CD4-positive, alpha-beta T cell (primary cell): Measurements from ENCODE around the gene ECT2. TPM values are rescaled to one million over a fixed set of nuclear protein-coding genes. Genes with fewer than 3 reads are reported as not detected.

Experiments
- ATAC-seq: fragments of 200-7000 bp; cut with Tn5 transposase; one replicate; pipeline ENCODE4 v1.10.0; 2022; ENCODE audit warnings: mild to moderate bottlenecking; ENCODE audit not compliant: poor library complexity
- CTCF ChIA-PET: fragments of 350-600 bp; sonication (Branson Sonifier 250); formaldehyde crosslinking; loops from one replicate; lab custom pipeline; 2021; ENCODE audit warnings: antibody characterized with exemption, inconsistent platforms; lab: Charles Lee
- POLR2A ChIA-PET: fragments of 350-600 bp; sonication (Branson Sonifier 250); formaldehyde crosslinking; loops from one replicate; lab custom pipeline; 2021; ENCODE audit warnings: antibody characterized with exemption, inconsistent platforms; lab: Charles Lee
- DNase-seq, 14 experiments: peaks; one replicate each; pipeline ENCODE4 v3.0.0-alpha.2; 2013 to 2020; ENCODE audit warnings: mixed read lengths in 2 of 14
- H3K27ac ChIP-seq, 2 donors: one replicate each; pipeline versions ENCODE4 v1.5.1 to v1.7.0; 2013; ENCODE audit warnings: low read length in 2 of 2, low read depth in 1 of 2, mild to moderate bottlenecking in 1 of 2
- H3K27me3 ChIP-seq, 2 experiments: 1 replicate in 1 of 2; 2 replicates in 1 of 2; pipeline versions ENCODE4 v1.6.1 to v1.7.0; 2013; ENCODE audit warnings: low read length in 2 of 2, control low read depth in 1 of 2, mild to moderate bottlenecking in 1 of 2, moderate library complexity in 1 of 2; ENCODE audit not compliant: insufficient read depth in 2 of 2, control insufficient read depth in 1 of 2
- H3K36me3 ChIP-seq: one replicate; pipeline ENCODE4 v1.6.1; 2013; ENCODE audit warnings: low read length, control low read depth; ENCODE audit not compliant: insufficient read depth
- H3K4me1 ChIP-seq: one replicate; pipeline ENCODE4 v1.6.1; 2013; ENCODE audit warnings: low read length, control low read depth; ENCODE audit not compliant: insufficient read depth
- H3K4me3 ChIP-seq: one replicate; pipeline ENCODE4 v1.5.1; 2013; ENCODE audit warnings: mild to moderate bottlenecking, low read length, moderate library complexity
- H3K9me3 ChIP-seq, 2 experiments: 1 replicate in 1 of 2; 2 replicates in 1 of 2; pipeline versions ENCODE4 v1.6.1 to v1.7.0; 2013; ENCODE audit warnings: low read length in 2 of 2, mild to moderate bottlenecking in 2 of 2, control low read depth in 1 of 2, moderate library complexity in 1 of 2; ENCODE audit not compliant: control insufficient read depth in 1 of 2, insufficient read depth in 1 of 2
- H3K27ac Mint-ChIP-seq: one replicate; pipeline ENCODE4 v1.8.0; 2020; ENCODE audit warnings: mixed read lengths
- H3K27me3 Mint-ChIP-seq: one replicate; pipeline ENCODE4 v1.8.0; 2021; ENCODE audit warnings: mixed read lengths
- H3K36me3 Mint-ChIP-seq: one replicate; pipeline ENCODE4 v1.8.0; 2021; ENCODE audit warnings: low read depth, mixed read lengths
- H3K4me1 Mint-ChIP-seq: one replicate; pipeline ENCODE4 v1.8.0; 2021; ENCODE audit warnings: low read depth, mixed read lengths
- H3K4me3 Mint-ChIP-seq: one replicate; pipeline ENCODE4 v1.8.0; 2020; ENCODE audit warnings: mild to moderate bottlenecking, mixed read lengths
- H3K9me3 Mint-ChIP-seq: one replicate; pipeline ENCODE4 v1.8.0; 2020; ENCODE audit warnings: mixed read lengths
- intact Hi-C, 2 experiments: fragments of 100-400 bp; cut with DNase I in 1 of 2; cut with micrococcal nuclease in 1 of 2; formaldehyde crosslinking; loops; one replicate each; pipeline versions ENCODE4 v1.15.1 to v1.9.0; 2023 to 2025; cut with DNase I, micrococcal nuclease
- total RNA-seq, 174 experiments: library from RNA in 2 of 174; stranded (reverse) in 2 of 174; gene quantifications; one replicate each; pipeline ENCODE4 v1.2.3 and lab custom pipeline; 2021 to 2026
- TF ChIP-seq, protein P1 (sequence below): fragments of 200-600 bp; IDR thresholded peaks from one replicate; pipeline ENCODE4 v1.8.0; 2022; ENCODE audit warnings: antibody characterized with exemption, mild to moderate bottlenecking

The ECT2 gene
- total RNA-seq, 2 experiments from 2014 or later = 0.71 to 1.1 TPM

GRCh38 chr3:172815857-172816256 lies 65.3 kb downstream of the ECT2 start:
- no peak overlapping the region for H3K4me3 Mint-ChIP-seq
- DNase-seq (no peak), ATAC-seq (no peak)
- Histone ChIP-seq H3K9me3 (no peaks in the 10 kb centered on the region), H3K36me3 (no peaks in the 10 kb centered on the region), H3K4me1 (no peaks in the 10 kb centered on the region), H3K27me3 (no peaks in the 10 kb centered on the region), H3K27ac (no peak overlapping the region), H3K4me3 (no peak overlapping the region)
- H3K27me3 Mint-ChIP-seq = no peaks in the 10 kb centered on the region
- no peaks in the 10 kb centered on the region for H3K4me1 Mint-ChIP-seq
- ChIA-PET POLR2A (no interaction called here), CTCF (no interaction called here)
- H3K9me3 Mint-ChIP-seq = no peaks in the 10 kb centered on the region
- TF ChIP-seq, protein P1, sequence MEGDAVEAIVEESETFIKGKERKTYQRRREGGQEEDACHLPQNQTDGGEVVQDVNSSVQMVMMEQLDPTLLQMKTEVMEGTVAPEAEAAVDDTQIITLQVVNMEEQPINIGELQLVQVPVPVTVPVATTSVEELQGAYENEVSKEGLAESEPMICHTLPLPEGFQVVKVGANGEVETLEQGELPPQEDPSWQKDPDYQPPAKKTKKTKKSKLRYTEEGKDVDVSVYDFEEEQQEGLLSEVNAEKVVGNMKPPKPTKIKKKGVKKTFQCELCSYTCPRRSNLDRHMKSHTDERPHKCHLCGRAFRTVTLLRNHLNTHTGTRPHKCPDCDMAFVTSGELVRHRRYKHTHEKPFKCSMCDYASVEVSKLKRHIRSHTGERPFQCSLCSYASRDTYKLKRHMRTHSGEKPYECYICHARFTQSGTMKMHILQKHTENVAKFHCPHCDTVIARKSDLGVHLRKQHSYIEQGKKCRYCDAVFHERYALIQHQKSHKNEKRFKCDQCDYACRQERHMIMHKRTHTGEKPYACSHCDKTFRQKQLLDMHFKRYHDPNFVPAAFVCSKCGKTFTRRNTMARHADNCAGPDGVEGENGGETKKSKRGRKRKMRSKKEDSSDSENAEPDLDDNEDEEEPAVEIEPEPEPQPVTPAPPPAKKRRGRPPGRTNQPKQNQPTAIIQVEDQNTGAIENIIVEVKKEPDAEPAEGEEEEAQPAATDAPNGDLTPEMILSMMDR = no peak
- intact Hi-C loops = no loop called here
- H3K36me3 Mint-ChIP-seq = no peaks in the 10 kb centered on the region
- H3K27ac Mint-ChIP-seq = no peak overlapping the region

DNA sequence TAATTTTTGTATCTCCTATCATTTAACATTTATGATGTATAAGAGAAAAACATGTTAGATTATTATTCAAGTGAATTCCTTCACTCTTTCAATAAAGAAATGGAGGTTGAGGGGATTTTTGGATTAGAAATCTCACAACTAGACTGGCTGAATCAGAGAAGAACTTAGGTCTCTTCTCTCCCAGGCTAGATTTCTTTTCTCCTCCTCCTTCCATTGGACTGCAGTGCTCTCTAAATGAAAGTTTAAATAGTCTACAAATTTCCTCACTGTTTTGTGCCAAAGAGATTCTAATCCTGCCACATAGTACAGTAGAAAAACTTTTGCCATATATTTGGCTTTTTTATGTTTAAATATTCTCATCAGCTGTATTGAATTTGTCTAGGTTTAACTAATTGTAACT lies 65.8 kb downstream of the ECT2 start:
- no peak overlapping the region for H3K27ac Mint-ChIP-seq
- no peak for DNase-seq
- no peaks in the 10 kb centered on the region for H3K36me3 Mint-ChIP-seq
- H3K9me3 Mint-ChIP-seq = no peaks in the 10 kb centered on the region
- TF ChIP-seq, protein P1 = no peak
- H3K27me3 ChIP-seq = no peaks in the 10 kb centered on the region
- intact Hi-C loops = no loop called here
- H3K4me1 ChIP-seq = no peaks in the 10 kb centered on the region
- H3K4me3 ChIP-seq = no peak overlapping the region
- no peaks in the 10 kb centered on the region for H3K9me3 ChIP-seq
- ChIA-PET CTCF (no interaction called here), POLR2A (no interaction called here)
- no peak for ATAC-seq
- no peaks in the 10 kb centered on the region for H3K27me3 Mint-ChIP-seq
- no peak overlapping the region for H3K27ac ChIP-seq
- H3K4me3 Mint-ChIP-seq = no peak overlapping the region
- H3K4me1 Mint-ChIP-seq = no peaks in the 10 kb centered on the region
- H3K36me3 ChIP-seq = no peaks in the 10 kb centered on the region

DNA sequence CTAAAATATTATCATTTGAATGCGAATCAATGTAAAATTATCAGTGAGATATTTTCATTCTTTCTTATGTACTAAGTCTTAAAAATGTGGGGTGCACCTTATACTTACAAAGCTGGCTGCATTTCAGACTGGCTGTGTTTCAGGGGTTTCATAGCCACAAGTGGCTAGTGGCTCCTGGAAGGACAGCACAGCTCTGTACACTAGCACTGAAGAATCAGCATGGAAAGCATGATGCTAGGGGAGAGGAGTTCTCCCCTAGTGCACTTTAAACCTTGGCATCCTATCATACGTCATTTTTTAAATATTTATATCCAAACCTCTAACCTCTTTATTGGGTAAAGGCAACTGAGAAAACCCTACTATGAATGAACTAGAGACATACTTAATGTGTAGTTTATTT lies 66.4 kb downstream of the ECT2 start:
- H3K27me3 Mint-ChIP-seq = no peaks in the 10 kb centered on the region
- H3K27ac ChIP-seq = no peak overlapping the region
- CTCF ChIA-PET = no interaction called here
- DNase-seq = no peak
- no peaks in the 10 kb centered on the region for H3K4me1 Mint-ChIP-seq
- no peak overlapping the region for H3K4me3 Mint-ChIP-seq
- H3K36me3 Mint-ChIP-seq = no peaks in the 10 kb centered on the region
- TF ChIP-seq, protein P1 = no peak
- no peak for ATAC-seq
- no peaks in the 10 kb centered on the region for H3K36me3 ChIP-seq
- H3K4me1 ChIP-seq = no peaks in the 10 kb centered on the region
- H3K27me3 ChIP-seq = no peaks in the 10 kb centered on the region
- intact Hi-C loops = no loop called here
- POLR2A ChIA-PET = no interaction called here
- H3K4me3 ChIP-seq = no peak overlapping the region
- no peaks in the 10 kb centered on the region for H3K9me3 Mint-ChIP-seq
- H3K27ac Mint-ChIP-seq = no peak overlapping the region
- H3K9me3 ChIP-seq = no peaks in the 10 kb centered on the region
